ENCODE measurements around the gene TSFM.
A peak's percentile ranks its signal among the peaks of the same experiment; 100 is the strongest.

Gene TSFM

DNA sequence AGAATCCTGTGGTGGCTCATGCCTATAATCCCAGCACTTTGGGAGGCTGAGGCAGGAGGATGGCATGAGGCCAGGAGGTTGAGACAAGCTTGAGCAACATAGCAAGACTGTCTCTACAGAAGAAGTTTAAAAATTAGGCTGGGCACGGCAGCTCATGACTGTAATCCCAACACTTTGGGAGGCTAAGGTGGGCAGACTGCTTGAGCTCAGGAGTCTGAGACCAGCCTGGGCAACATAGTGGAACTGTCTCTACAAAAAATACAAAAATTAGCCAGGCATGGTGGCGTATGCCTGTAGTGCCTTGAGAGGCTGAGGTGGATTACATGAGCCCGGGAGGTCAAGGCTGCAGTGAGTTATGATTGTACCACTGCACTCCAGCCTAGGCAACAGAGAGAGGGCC, 14.7 kb upstream of the TSFM start:
- Histone ChIP-seq H3K79me2 (ENCODE audit: insufficient read depth, low read depth) (peaks cover 9% of the 10 kb centered on the region; the same call in 1 of the 2 replicates), H3K36me3 (ENCODE audit: insufficient read depth) (no peaks in the 10 kb centered on the region; the same call in 1 of the 2 replicates), H3K4me2 (no peak overlapping the region), H3K4me1 (ENCODE audit: low read depth, poor library complexity, severe bottlenecking) (peaks cover 18% of the 10 kb centered on the region), H3K27me3 (ENCODE audit: insufficient read depth, low read depth) (peaks cover 18% of the 10 kb centered on the region), H4K20me1 (ENCODE audit: insufficient read depth) (no peaks in the 10 kb centered on the region), H3K27ac (no peak overlapping the region), H3K4me3 (IDR thresholded peaks at IDR 0.05; ENCODE audit: insufficient read depth, low read depth, low read length) (no peak overlapping the region), H2AFZ (ENCODE audit: low read depth) (no peak overlapping the region), H3K9ac (no peak overlapping the region)
- TF ChIP-seq, protein P1, sequence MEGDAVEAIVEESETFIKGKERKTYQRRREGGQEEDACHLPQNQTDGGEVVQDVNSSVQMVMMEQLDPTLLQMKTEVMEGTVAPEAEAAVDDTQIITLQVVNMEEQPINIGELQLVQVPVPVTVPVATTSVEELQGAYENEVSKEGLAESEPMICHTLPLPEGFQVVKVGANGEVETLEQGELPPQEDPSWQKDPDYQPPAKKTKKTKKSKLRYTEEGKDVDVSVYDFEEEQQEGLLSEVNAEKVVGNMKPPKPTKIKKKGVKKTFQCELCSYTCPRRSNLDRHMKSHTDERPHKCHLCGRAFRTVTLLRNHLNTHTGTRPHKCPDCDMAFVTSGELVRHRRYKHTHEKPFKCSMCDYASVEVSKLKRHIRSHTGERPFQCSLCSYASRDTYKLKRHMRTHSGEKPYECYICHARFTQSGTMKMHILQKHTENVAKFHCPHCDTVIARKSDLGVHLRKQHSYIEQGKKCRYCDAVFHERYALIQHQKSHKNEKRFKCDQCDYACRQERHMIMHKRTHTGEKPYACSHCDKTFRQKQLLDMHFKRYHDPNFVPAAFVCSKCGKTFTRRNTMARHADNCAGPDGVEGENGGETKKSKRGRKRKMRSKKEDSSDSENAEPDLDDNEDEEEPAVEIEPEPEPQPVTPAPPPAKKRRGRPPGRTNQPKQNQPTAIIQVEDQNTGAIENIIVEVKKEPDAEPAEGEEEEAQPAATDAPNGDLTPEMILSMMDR (conservative IDR thresholded peaks at IDR 0.05; ENCODE audit: low read depth, low read length) = no peak

GRCh38 chr12:57769594-57769993, 13.0 kb upstream of the TSFM start:
- H3K4me1 ChIP-seq (ENCODE audit: low read depth, poor library complexity, severe bottlenecking) = peaks cover 29% of the 10 kb centered on the region
- no peaks in the 10 kb centered on the region for H4K20me1 ChIP-seq (ENCODE audit: insufficient read depth)
- no peak overlapping the region for H3K4me3 ChIP-seq (IDR thresholded peaks at IDR 0.05; ENCODE audit: insufficient read depth, low read depth, low read length)
- H3K79me2 ChIP-seq (ENCODE audit: insufficient read depth, low read depth) = peaks cover 16% of the 10 kb centered on the region; the same call in 1 of the 2 replicates
- H3K4me2 ChIP-seq = no peak overlapping the region
- no peak overlapping the region for H3K9ac ChIP-seq
- H3K27ac ChIP-seq = no peak overlapping the region
- peaks cover 13% of the 10 kb centered on the region for H3K27me3 ChIP-seq (ENCODE audit: insufficient read depth, low read depth)
- TF ChIP-seq, protein P1 (conservative IDR thresholded peaks at IDR 0.05; ENCODE audit: low read depth, low read length) = no peak
- no peak overlapping the region for H2AFZ ChIP-seq (ENCODE audit: low read depth)
- H3K36me3 ChIP-seq (ENCODE audit: insufficient read depth) = no peaks in the 10 kb centered on the region; the same call in 1 of the 2 replicates

DNA sequence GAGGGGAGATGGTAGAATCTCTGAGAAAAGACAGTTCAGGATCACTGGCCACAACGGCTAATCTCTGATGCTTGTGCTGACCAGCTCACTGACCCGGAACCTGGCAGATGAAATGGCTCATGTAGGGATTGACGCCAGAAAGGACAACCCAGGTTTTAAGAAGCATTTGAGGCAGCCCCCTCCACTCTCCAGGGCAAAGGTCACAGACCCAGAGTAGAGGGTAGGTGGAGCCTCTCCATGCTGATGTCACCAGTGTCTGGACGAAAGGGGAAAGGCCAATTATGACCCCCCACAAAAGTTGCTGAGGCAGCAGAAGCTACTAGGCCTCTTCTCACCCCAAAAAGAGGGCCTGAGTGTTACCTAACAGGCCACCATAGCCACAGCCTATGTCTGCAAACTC, 11.9 kb upstream of the TSFM start:
- Histone ChIP-seq H3K9ac (peak overlapping the region; percentile 98; the same call in 1 of the 2 replicates), H3K4me1 (ENCODE audit: low read depth, poor library complexity, severe bottlenecking) (peaks cover 23% of the 10 kb centered on the region), H3K4me2 (peak overlapping the region; percentile 97), H3K27ac (peak overlapping the region; percentile 93; the same call in 1 of the 2 replicates), H3K79me2 (ENCODE audit: insufficient read depth, low read depth) (peaks cover 16% of the 10 kb centered on the region; the same call in 1 of the 2 replicates), H3K27me3 (ENCODE audit: insufficient read depth, low read depth) (peaks cover 1% of the 10 kb centered on the region), H2AFZ (ENCODE audit: low read depth) (no peak overlapping the region), H3K36me3 (ENCODE audit: insufficient read depth) (no peaks in the 10 kb centered on the region; the same call in 1 of the 2 replicates), H3K4me3 (IDR thresholded peaks at IDR 0.05; ENCODE audit: insufficient read depth, low read depth, low read length) (no peak overlapping the region), H4K20me1 (ENCODE audit: insufficient read depth) (no peaks in the 10 kb centered on the region)
- TF ChIP-seq, protein P1 (conservative IDR thresholded peaks at IDR 0.05; ENCODE audit: low read depth, low read length) = no peak

- H3K9ac ChIP-seq = peak overlapping the region; percentile 98
- peaks cover 22% of the 10 kb centered on the region for H3K4me1 ChIP-seq (ENCODE audit: low read depth, poor library complexity, severe bottlenecking)
- no peaks in the 10 kb centered on the region for H3K27me3 ChIP-seq (ENCODE audit: insufficient read depth, low read depth)
- peak overlapping the region; percentile 95 for H2AFZ ChIP-seq (ENCODE audit: low read depth)
- peak overlapping the region; percentile 93 for H3K27ac ChIP-seq
- peaks cover 16% of the 10 kb centered on the region; the same call in 1 of the 2 replicates for H3K79me2 ChIP-seq (ENCODE audit: insufficient read depth, low read depth)
- no peak overlapping the region for H3K4me3 ChIP-seq (IDR thresholded peaks at IDR 0.05; ENCODE audit: insufficient read depth, low read depth, low read length)
- peak overlapping the region; percentile 97 for H3K4me2 ChIP-seq
- TF ChIP-seq, protein P1 (conservative IDR thresholded peaks at IDR 0.05; ENCODE audit: low read depth, low read length) = no peak
- no peaks in the 10 kb centered on the region; the same call in 1 of the 2 replicates for H3K36me3 ChIP-seq (ENCODE audit: insufficient read depth)
- H4K20me1 ChIP-seq (ENCODE audit: insufficient read depth) = no peaks in the 10 kb centered on the region
These were observed 11.2 kb upstream of the TSFM start for GRCh38 chr12:57771236-57771872.
